ENCODE results near the gene COMT. TPM values are rescaled to one million over a fixed set of nuclear protein-coding genes. Genes with fewer than 3 reads are reported as not detected.
A peak's percentile ranks its signal among the peaks of the same experiment; 100 is the strongest.

COMT gene
- total RNA-seq, 1 donor from 2014 or later, result 175 TPM

- Histone ChIP-seq H3K36me3 (no peaks in the 10 kb centered on the region), H3K4me3 (no peak overlapping the region), H3K4me1 (peaks cover 15% of the 10 kb centered on the region), H3K27ac (peak overlapping the region; percentile 63), H3K9me3 (no peaks in the 10 kb centered on the region), H3K27me3 (no peaks in the 10 kb centered on the region)
- ATAC-seq, result no peak
- no peak for TF ChIP-seq CTCF (IDR thresholded peaks at IDR 0.05)
- no peak for DNase-seq
- intact Hi-C loops (cut with DNase I), result no loop called here
Observed at GRCh38 chr22:19991645-19992451, 50.3 kb downstream of the COMT start.

- TF ChIP-seq CTCF (IDR thresholded peaks at IDR 0.05), result no peak
- peaks cover 15% of the 10 kb centered on the region for H3K4me1 ChIP-seq
- no peak overlapping the region for H3K27ac ChIP-seq
- ATAC-seq (no peak), DNase-seq (no peak)
- no peaks in the 10 kb centered on the region for H3K36me3 ChIP-seq
- no peaks in the 10 kb centered on the region for H3K27me3 ChIP-seq
- H3K9me3 ChIP-seq, result no peaks in the 10 kb centered on the region
- H3K4me3 ChIP-seq, result no peak overlapping the region
- intact Hi-C loops (cut with DNase I), result no loop called here
Observed at GRCh38 chr22:19992481-19992911, 50.9 kb downstream of the COMT start.

GRCh38 chr22:19992921-19993355 is 51.4 kb downstream of the COMT start:
- Histone ChIP-seq H3K27ac (no peak overlapping the region), H3K36me3 (no peaks in the 10 kb centered on the region), H3K4me1 (peaks cover 15% of the 10 kb centered on the region), H3K9me3 (no peaks in the 10 kb centered on the region), H3K4me3 (no peak overlapping the region), H3K27me3 (no peaks in the 10 kb centered on the region)
- ATAC-seq (no peak), DNase-seq (no peak)
- intact Hi-C loops (cut with DNase I), result no loop called here
- TF ChIP-seq CTCF (IDR thresholded peaks at IDR 0.05), result no peak

GRCh38 chr22:19993926-19994325 is 52.4 kb downstream of the COMT start:
- no peaks in the 10 kb centered on the region for H3K36me3 ChIP-seq
- ATAC-seq (no peak), DNase-seq (no peak)
- no peak for TF ChIP-seq CTCF (IDR thresholded peaks at IDR 0.05)
- peaks cover 21% of the 10 kb centered on the region for H3K4me1 ChIP-seq
- no peaks in the 10 kb centered on the region for H3K9me3 ChIP-seq
- H3K4me3 ChIP-seq, result no peak overlapping the region
- intact Hi-C loops (cut with DNase I), result no loop called here
- H3K27ac ChIP-seq, result no peak overlapping the region
- no peaks in the 10 kb centered on the region for H3K27me3 ChIP-seq

- intact Hi-C loops (cut with DNase I), result no loop called here
- no peak overlapping the region for H3K4me3 ChIP-seq
Observed at GRCh38 chr22:19994851-19995610, 53.5 kb downstream of the COMT start.

More at GRCh38 chr22:19994851-19995610, 53.5 kb downstream of the COMT start:
- no peaks in the 10 kb centered on the region for H3K27me3 ChIP-seq
- DNase-seq (no peak), ATAC-seq (no peak)
- TF ChIP-seq CTCF (IDR thresholded peaks at IDR 0.05), result no peak
- no peaks in the 10 kb centered on the region for H3K9me3 ChIP-seq
- H3K27ac ChIP-seq, result peak overlapping the region; percentile 82
- H3K4me1 ChIP-seq, result peaks cover 25% of the 10 kb centered on the region
- H3K36me3 ChIP-seq, result no peaks in the 10 kb centered on the region
